HepG2 (cell line): ENCODE measurements around the gene MARCHF9. TPM values are rescaled to one million over a fixed set of nuclear protein-coding genes. Genes with fewer than 3 reads are reported as not detected.

ENCODE experiments used
- DR1 ChIP-seq: sonication (generic); formaldehyde crosslinking; IDR thresholded peaks from 2 replicates; pipeline ENCODE4 v1.8.0; 2021; ENCODE audit warnings: mild to moderate bottlenecking, missing genetic modification reagents, inconsistent platforms
- EHMT2 ChIP-seq: fragments of 200-600 bp; sonication (generic); IDR thresholded peaks from 2 replicates; pipeline ENCODE4 v1.7.0; 2017; ENCODE audit warnings: antibody characterized with exemption, low read depth, low read length, borderline replicate concordance
- GABPA ChIP-seq, 2 experiments: IDR thresholded peaks; 2 replicates each; pipeline ENCODE4 v1.6.1; 2011 to 2016; ENCODE audit warnings: low read depth in 2 of 2, low read length in 1 of 2, missing biosample characterization in 1 of 2, missing genetic modification characterization in 1 of 2
- JUND ChIP-seq: sonication (generic); formaldehyde crosslinking; IDR thresholded peaks from 2 replicates; pipeline ENCODE4 v1.8.0; 2022; ENCODE audit warnings: mild to moderate bottlenecking, missing genetic modification reagents
- MED8 ChIP-seq: sonication (generic); formaldehyde crosslinking; IDR thresholded peaks from 2 replicates; pipeline ENCODE4 v1.8.1; 2023; ENCODE audit warnings: mild to moderate bottlenecking, missing genetic modification reagents; ENCODE audit not compliant: insufficient replicate concordance
- PITX1 ChIP-seq: sonication (generic); formaldehyde crosslinking; IDR thresholded peaks from 2 replicates; pipeline ENCODE4 v1.5.1; 2020; ENCODE audit warnings: mild to moderate bottlenecking, missing genetic modification reagents
- SAFB2 ChIP-seq: sonication (generic); formaldehyde crosslinking; IDR thresholded peaks from 2 replicates; pipeline ENCODE4 v1.5.1; 2020; ENCODE audit warnings: missing genetic modification reagents, low read depth, mild to moderate bottlenecking, borderline replicate concordance
- U2AF1 ChIP-seq: fragments of 200-400 bp; formaldehyde crosslinking; optimal IDR thresholded peaks from 2 replicates; pipeline ENCODE3; 2017; ENCODE audit warnings: mild to moderate bottlenecking, low read depth, low read length
- ZBTB7A ChIP-seq: sonication (generic); formaldehyde crosslinking; IDR thresholded peaks from 2 replicates; pipeline ENCODE4 v1.8.0; 2022; ENCODE audit warnings: mild to moderate bottlenecking, missing genetic modification reagents
- ZMAT3 ChIP-seq: sonication (generic); formaldehyde crosslinking; conservative IDR thresholded peaks from 2 replicates; pipeline ENCODE4 v1.7.0; 2021; ENCODE audit warnings: missing genetic modification reagents
- ZNF20 ChIP-seq: sonication (generic); formaldehyde crosslinking; IDR thresholded peaks from 2 replicates; pipeline ENCODE4 v1.4.0; 2020; ENCODE audit warnings: mild to moderate bottlenecking, moderate library complexity, missing genetic modification reagents
- ZNF33A ChIP-seq: sonication (generic); formaldehyde crosslinking; IDR thresholded peaks from 2 replicates; pipeline ENCODE4 v1.5.1; 2020; ENCODE audit warnings: missing genetic modification reagents, mild to moderate bottlenecking, moderate library complexity, borderline replicate concordance
- ZNF609 ChIP-seq: sonication (generic); formaldehyde crosslinking; IDR thresholded peaks from 2 replicates; pipeline ENCODE4 v1.4.0; 2020; ENCODE audit warnings: mild to moderate bottlenecking, missing genetic modification reagents, borderline replicate concordance
- ZNF687 ChIP-seq: sonication (generic); formaldehyde crosslinking; IDR thresholded peaks from 2 replicates; pipeline ENCODE4 v1.5.1; 2020; ENCODE audit warnings: mild to moderate bottlenecking, missing genetic modification reagents, moderate library complexity
- ZNF747 ChIP-seq: sonication (generic); formaldehyde crosslinking; IDR thresholded peaks from 2 replicates; pipeline ENCODE4 v1.8.1; 2023; ENCODE audit warnings: missing genetic modification reagents, mild to moderate bottlenecking, borderline replicate concordance
- ZNF792 ChIP-seq: IDR thresholded peaks from 2 replicates; pipeline ENCODE4 v1.6.1; 2016
- ZNF800 ChIP-seq: sonication (generic); formaldehyde crosslinking; IDR thresholded peaks from 2 replicates; pipeline ENCODE4 v1.4.0; 2020; ENCODE audit warnings: missing genetic modification reagents
- polyA plus RNA-seq, 8 experiments: library from polyadenylated mRNA; depleted of rRNA in 3 of 8; stranded (reverse) in 7 of 8; unstranded in 1 of 8; fragments of >200 nt; fragmentation: Illumina TruSeq in 4 of 8; extraction: Trizol in 4 of 8; gene quantifications; 2 replicates each; pipeline versions ENCODE4 v1.2.1 to v1.2.3, GENCODE V29; 2011 to 2016; ENCODE audit warnings: low read depth in 4 of 8, missing spikeins in 1 of 8, mixed read lengths in 1 of 8; ENCODE audit not compliant: insufficient read depth in 1 of 8
- total RNA-seq, 5 experiments: library from RNA; depleted of rRNA; stranded (reverse); fragments of >200 nt; fragmentation: Illumina TruSeq; extraction: Trizol; gene quantifications; 2 replicates each; pipeline ENCODE4 v1.2.3, GENCODE V29; 2016; ENCODE audit warnings: low read depth in 1 of 5

The MARCHF9 gene
- total and polyA plus RNA-seq, 2 of the 13 experiments (the other 11 are each of a cell fraction or from before 2014, with no cell fraction given) = 5.7 to 9.6 TPM

DNA sequence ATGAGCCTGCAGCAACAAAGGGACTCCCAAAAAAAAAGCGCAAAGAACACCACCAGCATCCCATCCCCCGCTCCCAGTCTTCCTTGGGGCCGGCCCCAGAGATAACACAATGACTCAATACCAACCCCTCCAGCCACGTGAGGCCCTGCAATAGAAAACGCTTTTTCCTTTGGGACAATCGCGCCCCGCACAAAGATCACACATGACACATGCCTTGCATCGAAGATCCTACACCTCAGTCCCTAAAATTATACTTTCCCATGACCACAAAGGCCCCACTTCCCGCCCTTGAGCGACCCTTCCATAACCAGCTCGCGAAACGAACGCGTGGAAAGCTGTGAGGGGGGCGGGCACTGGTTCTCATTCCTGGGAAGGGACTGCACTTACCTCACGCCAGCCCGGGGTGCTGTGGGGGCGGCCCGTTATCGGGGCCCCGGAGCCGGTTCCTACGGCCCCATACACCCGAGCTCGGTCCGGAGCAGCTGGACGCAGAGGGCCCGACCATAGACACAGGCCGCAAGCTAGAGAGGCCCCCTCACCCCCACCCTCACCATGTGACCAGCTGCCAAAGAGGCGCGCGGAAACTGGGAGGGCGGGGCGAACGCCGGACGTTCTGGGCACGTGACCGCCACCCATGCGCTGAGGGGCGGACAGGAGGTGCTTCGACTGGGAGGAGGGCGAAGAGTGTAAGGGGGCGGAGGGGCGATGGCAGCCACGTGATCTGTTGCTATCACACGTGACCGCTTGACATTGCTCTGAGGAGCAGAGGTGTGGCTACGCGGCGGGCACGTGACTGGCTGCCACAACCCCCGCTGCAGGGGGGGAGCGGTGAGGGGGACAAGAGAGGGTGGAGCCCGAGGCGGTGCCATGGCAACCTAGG is 2.9 kb upstream of the MARCHF9 start, which contains the start of gene CDK4 (continued):
- TF ChIP-seq ZNF609 (CRISPR knock-in tag) = peak; percentile 85
- peak; percentile 88; the same call in 1 of the 2 replicates for TF ChIP-seq ZNF33A (CRISPR knock-in tag)
- peak; percentile 45; the same call in 1 of the 2 replicates for TF ChIP-seq JUND (CRISPR knock-in tag)
- TF ChIP-seq GABPA (IDR thresholded peaks at IDR 0.05; ENCODE audit: low read depth, low read length) = peak; percentile 71
- peak; percentile 91 for TF ChIP-seq GABPA (CRISPR knock-in tag; IDR thresholded peaks at IDR 0.05; ENCODE audit: low read depth)
- TF ChIP-seq EHMT2 = no peak
- TF ChIP-seq ZNF800 (CRISPR knock-in tag) = no peak; the same call in 1 of the 2 replicates
- TF ChIP-seq ZNF20 (CRISPR knock-in tag) = no peak
- TF ChIP-seq ZNF687 = peak; percentile 98
- peak; percentile 69; the same call in 1 of the 2 replicates for TF ChIP-seq ZBTB7A (CRISPR knock-in tag)
- TF ChIP-seq ZMAT3 (CRISPR knock-in tag) = peak; percentile 93
- peak; percentile 89; the same call in 1 of the 2 replicates for TF ChIP-seq SAFB2 (CRISPR knock-in tag)
- TF ChIP-seq DR1 = peak; percentile 85
- no peak; the same call in 1 of the 2 replicates for TF ChIP-seq ZNF792
- peak; percentile 54 for TF ChIP-seq PITX1 (CRISPR knock-in tag)
- TF ChIP-seq MED8 (CRISPR knock-in tag) = peak; percentile 76
- TF ChIP-seq ZNF747 (CRISPR knock-in tag) = peak; percentile 93
- TF ChIP-seq U2AF1 = peak; percentile 44
